Hepatocyte (in vitro differentiated cells): Measurements from ENCODE around the gene AMIGO1.

Source experiments
- CTCF ChIP-seq: fragments of 200-600 bp; sonication (generic); IDR thresholded peaks from 2 replicates; pipeline ENCODE4 v1.5.1; 2016; ENCODE audit warnings: antibody characterized with exemption, mild to moderate bottlenecking; ENCODE audit not compliant: poor library complexity
- EZH2 ChIP-seq: fragments of 200-600 bp; sonication (generic); IDR thresholded peaks from 2 replicates; pipeline ENCODE4 v1.6.1; 2016; ENCODE audit warnings: antibody characterized with exemption, mild to moderate bottlenecking, borderline replicate concordance
- EZH2phosphoT487 ChIP-seq: fragments of 200-600 bp; sonication (generic); IDR thresholded peaks from one replicate; pipeline ENCODE4 v1.6.1; 2018; ENCODE audit warnings: antibody characterized with exemption, mild to moderate bottlenecking, low read depth, moderate library complexity; ENCODE audit not compliant: unreplicated experiment, severe bottlenecking

- TF ChIP-seq EZH2phosphoT487 = no peak
- TF ChIP-seq CTCF = no peak
- TF ChIP-seq EZH2 = no peak
Observed at GRCh38 chr1:109493227-109493626, 16.3 kb downstream of the AMIGO1 start.
